ENCODE measurements around the gene BIVM.

GRCh38 chr13:102862624-102863210, 63.8 kb downstream of the BIVM start:
- no peak for TF ChIP-seq CTCF (IDR thresholded peaks at IDR 0.05; ENCODE audit: extremely low read depth in 1 of 2, insufficient read depth in 1 of 2, low read depth in 1 of 2, low read length in 2 of 2)
- TF ChIP-seq EZH2 (IDR thresholded peaks at IDR 0.05; ENCODE audit: borderline replicate concordance, low read depth, low read length, severe bottlenecking) = no peak
- TF ChIP-seq POLR2AphosphoS5 (IDR thresholded peaks at IDR 0.05; ENCODE audit: insufficient read depth, low read depth, low read length) = no peak
- TF ChIP-seq JUN (IDR thresholded peaks at IDR 0.05; ENCODE audit: borderline replicate concordance, insufficient read depth, insufficient read length, low read depth) = no peak
- TF ChIP-seq POLR2A (IDR thresholded peaks at IDR 0.05; ENCODE audit: low read depth, low read length) = no peak
- no peak for TF ChIP-seq GATA2 (IDR thresholded peaks at IDR 0.05; ENCODE audit: insufficient read depth, insufficient read length, low read depth, low read length)
- TF ChIP-seq FOS (IDR thresholded peaks at IDR 0.05; ENCODE audit: borderline replicate concordance, insufficient read depth, low read length) = no peak
- no peak for TF ChIP-seq MAX (IDR thresholded peaks at IDR 0.05; ENCODE audit: insufficient read depth, insufficient read length)
